Keratinocyte (primary cell): ENCODE measurements around the gene NTNG2.

Source experiments
- EZH2 ChIP-seq: IDR thresholded peaks from one replicate; pipeline ENCODE4 v1.6.1; 2012; ENCODE audit warnings: inconsistent platforms, mild to moderate bottlenecking, low read length, moderate library complexity
- TF ChIP-seq, protein P1 (sequence below), 3 experiments: IDR thresholded peaks in 1 of 3; conservative IDR thresholded peaks in 1 of 3; optimal IDR thresholded peaks in 1 of 3; 2 replicates in 2 of 3; 3 replicates in 1 of 3; pipeline versions ENCODE3 to v1.5.1; 2011; ENCODE audit warnings: low read length in 3 of 3, mild to moderate bottlenecking in 3 of 3, moderate library complexity in 2 of 3, control low read depth in 1 of 3, inconsistent platforms in 1 of 3; ENCODE audit not compliant: insufficient read depth in 2 of 3; ENCODE audit errors: extremely low read depth in 1 of 3

DNA sequence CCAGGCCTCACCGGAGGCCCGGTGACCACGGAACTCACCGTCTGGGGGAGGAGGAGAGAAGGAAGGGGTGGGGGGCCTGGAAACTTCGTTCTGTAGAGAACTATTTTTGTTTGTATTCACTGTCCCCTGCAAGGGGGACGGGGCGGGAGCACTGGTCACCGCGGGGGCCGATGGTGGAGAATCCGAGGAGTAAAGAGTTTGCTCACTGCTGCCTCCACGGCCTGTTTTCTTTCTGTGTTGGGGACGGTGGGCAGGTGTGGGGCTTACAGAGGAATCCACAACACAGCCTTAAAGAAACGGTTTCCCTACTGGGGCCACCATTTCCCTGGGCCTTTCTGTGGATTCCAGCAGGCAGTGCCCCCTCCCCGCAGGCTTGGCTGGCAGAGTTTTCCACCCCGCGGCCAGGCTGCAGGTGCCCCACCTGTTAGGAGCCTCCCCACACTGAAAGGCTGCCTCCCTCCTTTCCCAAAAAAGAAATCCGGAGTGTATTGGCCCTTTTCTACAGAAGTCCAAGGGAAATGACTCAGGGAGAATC is 80.8 kb downstream of the NTNG2 start:
- TF ChIP-seq, protein P1, sequence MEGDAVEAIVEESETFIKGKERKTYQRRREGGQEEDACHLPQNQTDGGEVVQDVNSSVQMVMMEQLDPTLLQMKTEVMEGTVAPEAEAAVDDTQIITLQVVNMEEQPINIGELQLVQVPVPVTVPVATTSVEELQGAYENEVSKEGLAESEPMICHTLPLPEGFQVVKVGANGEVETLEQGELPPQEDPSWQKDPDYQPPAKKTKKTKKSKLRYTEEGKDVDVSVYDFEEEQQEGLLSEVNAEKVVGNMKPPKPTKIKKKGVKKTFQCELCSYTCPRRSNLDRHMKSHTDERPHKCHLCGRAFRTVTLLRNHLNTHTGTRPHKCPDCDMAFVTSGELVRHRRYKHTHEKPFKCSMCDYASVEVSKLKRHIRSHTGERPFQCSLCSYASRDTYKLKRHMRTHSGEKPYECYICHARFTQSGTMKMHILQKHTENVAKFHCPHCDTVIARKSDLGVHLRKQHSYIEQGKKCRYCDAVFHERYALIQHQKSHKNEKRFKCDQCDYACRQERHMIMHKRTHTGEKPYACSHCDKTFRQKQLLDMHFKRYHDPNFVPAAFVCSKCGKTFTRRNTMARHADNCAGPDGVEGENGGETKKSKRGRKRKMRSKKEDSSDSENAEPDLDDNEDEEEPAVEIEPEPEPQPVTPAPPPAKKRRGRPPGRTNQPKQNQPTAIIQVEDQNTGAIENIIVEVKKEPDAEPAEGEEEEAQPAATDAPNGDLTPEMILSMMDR (optimal IDR thresholded peaks at IDR 0.05 in 1 of 3, IDR thresholded peaks at IDR 0.05 in 1 of 3, conservative IDR thresholded peaks at IDR 0.05 in 1 of 3; ENCODE audit: extremely low read depth in 1 of 3, insufficient read depth in 2 of 3, low read length in 3 of 3), result no peak
- TF ChIP-seq EZH2, result no peak
